ENCODE measurements around the gene PSMB4. TPM values are rescaled to one million over a fixed set of nuclear protein-coding genes. Genes with fewer than 3 reads are reported as not detected.
"Not testable (repeated sequence)": the region's sequence is repeated elsewhere in the genome, so short reads cannot be mapped to it uniquely, and the experiment has no call there.

Gene PSMB4
- total RNA-seq (ENCODE audit: insufficient read depth, low replicate concordance) = 222 TPM

DNA sequence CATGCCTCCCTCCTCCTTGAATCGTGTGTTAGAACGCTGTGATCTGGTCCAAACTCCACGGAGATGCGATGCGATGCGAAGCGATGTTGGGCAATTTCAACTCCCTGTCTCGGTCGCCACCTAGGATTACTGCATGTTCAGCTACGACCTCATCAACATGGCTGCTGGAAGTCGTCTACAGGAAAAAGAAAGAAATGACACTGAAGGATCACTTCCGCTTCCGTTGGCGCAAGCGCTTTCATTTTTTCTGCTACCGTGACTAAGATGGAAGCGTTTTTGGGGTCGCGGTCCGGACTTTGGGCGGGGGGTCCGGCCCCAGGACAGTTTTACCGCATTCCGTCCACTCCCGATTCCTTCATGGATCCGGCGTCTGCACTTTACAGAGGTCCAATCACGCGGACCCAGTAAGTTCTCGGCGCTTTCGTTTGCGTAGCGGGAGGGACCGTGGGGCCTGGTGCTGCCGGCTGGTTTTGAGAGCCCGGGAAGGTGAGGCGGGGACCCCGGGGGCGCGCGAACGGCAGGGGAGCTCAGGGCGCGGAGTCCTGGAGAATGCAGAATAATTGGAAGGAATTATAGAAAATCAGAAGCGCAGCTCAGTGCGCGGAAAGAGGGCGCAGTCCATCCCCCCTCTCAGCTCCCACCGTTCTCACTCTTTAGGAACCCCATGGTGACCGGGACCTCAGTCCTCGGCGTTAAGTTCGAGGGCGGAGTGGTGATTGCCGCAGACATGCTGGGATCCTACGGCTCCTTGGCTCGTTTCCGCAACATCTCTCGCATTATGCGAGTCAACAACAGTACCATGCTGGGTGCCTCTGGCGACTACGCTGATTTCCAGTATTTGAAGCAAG, at the start of gene PSMB4:
Gene PSMB4, plus strand, starts transcription at position 250 of the 848 bp plus-strand sequence. Its CDS starts 15 bp downstream, at position 265.
- peak; percentile 97 for DNase-seq (ENCODE audit: low spot score)

DNA sequence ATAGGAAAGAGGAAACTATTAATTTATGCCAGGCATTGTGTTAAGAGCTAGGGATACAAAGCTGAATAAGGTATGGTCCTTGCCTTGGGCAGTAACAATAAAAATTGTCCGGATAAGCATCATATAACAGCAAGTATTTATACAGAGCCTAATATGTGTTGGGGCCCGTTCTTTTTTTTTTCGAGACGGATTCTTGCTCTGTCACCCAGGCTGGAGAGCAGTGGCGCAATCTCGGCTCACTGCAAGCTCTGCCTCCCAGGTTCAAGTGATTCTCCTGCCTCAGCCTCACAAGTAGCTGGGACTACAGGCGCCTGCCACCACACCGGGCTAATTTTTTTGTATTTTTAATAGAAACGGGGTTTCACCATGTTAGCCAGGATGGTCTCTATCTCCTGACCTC, 49.0 kb upstream of the PSMB4 start:
- not testable (repeated sequence) for DNase-seq (ENCODE audit: low spot score)

DNA sequence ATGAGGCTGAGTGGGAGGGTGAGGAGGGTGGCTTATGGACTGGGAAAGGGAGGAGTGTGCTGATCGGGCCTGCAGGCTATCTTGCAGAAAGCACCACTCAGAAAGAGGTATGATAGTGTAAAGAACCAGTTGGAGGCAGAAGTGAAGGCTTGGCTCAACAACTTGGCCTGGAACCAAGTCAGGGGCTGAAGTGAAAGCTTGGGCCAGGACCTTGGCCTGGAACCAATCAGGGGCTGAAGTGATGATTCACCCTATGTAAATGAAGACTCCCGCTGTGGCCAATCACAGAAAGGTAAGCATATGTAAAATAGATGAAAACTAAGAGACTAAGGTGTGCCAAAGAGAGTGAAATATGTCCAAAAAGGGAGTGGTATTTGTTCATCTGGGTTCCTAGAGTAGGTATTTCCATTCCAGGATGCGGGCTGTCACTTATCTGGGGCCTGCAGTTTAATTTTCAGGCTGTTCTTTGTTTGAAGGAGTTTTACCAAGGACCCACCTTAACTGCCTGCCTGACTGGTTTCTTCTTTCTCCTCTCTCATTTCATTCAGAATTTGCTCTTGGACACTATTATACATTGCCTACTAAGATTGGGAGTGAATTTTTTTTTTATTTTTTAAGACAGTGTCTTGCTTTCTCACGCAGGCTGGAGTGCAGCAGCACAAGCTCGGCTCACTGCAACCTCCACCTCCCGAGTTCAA, 47.2 kb upstream of the PSMB4 start:
- no peak for DNase-seq (ENCODE audit: low spot score)

DNA sequence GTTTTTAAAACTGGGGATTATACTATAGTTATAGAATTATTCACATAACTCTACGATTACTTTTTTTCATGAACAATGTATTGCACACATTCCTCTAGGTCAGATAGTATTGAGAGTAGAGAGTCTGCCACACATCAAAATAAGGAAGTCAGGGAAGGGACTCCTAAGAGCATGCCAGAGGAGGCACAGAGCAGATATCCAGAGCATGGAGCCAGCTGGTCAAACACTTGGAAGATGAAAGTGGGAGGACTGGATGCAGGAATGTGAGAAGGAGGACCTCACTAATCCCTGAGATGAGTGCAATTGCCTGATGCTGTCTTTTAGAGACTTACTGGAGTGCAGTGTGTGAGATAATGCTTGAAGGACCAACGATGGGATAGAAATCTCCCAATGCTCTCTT, 42.7 kb upstream of the PSMB4 start:
- DNase-seq (ENCODE audit: low spot score) = peak; percentile 86

DNA sequence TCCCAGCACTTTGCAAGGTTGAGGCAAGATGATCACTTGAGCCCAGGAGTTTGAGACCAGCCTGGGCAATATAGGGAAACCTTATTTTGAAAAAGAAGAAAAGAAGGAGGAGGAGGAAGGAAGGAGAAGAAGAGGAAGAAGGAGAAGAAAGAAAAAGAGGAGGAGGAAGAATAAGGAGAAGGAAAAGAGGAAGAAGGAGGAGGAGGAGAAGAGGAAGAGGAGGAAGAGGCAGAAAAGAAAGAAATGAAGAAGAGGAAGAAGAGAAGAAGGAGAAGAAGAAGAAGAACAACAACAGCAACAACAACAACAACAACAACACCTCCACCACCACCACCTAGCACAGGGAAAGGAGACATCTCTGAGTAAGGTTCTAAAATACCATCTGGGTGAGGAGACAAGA, 37.5 kb upstream of the PSMB4 start:
- no peak for DNase-seq (ENCODE audit: low spot score)

DNA sequence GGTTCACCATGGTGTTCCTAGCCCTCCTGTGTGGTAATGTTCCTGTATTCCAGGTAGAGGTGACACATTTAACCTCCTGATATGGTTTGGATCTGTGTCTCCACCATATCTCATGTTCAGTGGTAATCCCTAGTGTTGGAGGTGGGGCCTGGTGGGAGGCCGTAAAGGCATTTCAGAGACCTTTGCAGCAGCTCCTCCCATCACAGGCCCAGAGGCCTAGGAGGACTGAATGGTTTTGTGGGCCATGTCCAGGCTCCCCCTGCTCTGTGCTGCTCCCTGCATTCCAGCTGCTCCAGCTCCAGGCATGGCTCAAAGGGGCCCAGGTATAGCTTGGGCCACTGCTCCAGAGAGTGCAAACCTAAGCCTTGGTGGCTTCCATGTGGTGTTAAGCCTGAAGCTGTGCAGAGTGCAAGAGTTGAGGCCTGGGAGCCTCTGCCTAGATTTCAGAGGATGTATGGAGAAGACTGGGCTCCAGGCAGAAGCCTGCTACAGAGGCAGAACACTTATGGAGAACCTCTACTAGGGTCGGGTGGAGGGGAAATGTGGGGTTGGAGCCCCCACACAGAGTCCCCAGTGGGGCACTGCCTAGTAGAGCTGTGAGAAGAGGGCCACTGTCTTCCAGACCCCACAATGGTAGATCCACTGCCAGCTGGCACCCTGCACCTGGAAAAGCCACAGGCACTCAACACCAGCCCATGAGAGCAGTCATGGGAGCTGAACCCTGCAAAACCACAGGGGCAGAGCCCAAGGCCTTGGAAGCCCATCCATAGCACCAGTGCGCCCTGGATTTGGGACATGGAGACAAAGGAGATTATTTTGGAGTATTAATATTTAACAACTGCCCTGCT, 36.8 kb upstream of the PSMB4 start:
- DNase-seq (ENCODE audit: low spot score) = no peak

DNA sequence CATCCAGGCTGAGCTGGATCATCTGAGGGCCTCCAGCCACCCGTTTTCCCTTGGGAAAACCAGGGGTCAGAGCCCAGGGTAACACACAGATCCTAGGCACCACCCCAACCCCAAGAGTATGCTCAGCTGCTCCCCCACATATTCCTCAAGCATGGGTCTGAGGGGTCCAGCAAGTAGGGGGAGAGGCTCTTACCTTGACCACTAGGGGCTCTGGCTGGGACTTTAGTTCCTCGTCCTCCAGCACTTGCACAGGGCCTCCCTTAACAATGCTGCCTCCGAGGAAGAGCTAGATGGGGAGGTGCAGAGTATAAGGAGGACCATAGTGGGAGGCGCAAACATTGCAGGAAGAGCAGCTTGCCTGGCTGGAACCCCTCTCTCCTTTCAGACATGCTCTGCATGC, 34.4 kb upstream of the PSMB4 start:
- no peak for DNase-seq (ENCODE audit: low spot score)

DNA sequence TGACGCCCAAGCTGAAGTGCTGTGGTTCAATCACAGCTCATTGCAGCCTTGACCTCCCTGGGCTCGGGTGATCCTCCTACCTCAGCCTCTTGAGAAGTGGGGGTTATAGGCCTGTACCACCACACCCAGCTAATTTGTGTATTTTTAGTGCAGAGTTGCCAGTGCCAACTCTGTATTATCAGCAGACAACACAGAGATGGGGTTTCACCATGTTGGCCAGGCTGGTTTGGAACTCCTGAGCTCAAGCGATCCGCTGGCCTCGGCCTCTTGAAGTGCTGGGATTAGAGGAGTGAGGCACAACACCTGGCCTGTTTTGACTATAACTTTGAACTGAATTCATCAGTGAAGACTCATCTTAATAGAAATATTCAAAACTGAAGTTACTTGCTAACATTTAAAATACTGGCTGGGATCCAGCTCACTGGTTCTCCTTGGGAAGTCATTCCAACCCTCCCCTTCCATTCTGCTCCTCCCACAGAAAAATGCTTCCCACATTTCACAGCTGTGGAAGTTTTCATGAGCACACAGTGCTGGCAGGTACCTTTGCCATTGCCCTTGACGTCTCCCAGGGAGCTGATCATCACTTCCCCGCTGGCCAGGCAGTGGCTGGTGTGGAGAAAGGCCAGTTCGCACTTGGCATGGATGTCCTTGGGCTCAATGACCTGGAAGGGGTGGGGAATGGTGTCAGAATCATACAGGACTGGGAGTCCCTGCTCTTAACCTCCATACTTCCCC, 31.5 kb upstream of the PSMB4 start:
- DNase-seq (ENCODE audit: low spot score) = peak; percentile 53

DNA sequence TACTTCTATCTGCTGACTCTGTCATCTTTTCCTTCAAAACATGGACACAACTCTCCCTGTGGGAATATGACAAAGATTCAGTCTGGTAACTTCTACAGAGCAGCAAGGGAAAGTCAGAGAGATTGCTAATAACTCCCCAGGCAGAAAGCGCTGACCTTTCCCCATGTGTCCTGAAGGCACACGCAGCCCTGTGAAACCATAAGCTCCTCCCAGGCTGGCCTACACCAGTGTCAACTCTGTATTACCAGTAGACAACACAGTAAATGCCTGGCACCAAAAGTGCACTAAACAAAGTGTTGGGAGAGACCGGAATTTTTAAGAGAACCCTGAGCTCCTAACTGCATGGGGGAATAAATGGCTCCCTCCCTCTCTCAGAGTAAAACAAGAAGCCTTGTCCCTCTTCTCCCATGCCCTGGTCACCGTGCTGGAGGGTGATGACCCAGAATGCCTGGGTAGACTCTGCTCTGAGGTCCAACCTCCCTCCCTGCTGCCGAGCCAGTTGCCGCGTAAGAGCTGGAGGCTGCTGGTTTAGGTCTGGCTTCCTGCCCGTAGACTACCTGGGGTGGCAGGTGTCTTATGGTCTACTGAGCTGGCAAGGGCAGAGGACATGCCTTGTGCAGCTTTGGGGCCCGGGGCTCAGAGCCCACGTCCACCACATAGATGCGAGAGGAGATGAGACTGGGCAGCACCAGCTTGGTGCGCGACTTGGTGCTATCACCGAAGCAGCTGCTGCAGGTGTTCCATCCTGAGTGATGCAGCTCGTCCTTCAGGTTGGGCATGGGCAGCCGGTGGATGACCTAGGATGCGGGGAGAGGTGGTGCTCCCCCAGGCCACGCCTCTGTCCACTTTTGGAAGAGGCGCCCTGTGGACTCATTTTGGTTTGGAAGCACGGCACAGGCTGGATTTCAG, 30.7 kb upstream of the PSMB4 start:
- DNase-seq (ENCODE audit: low spot score) = no peak

DNA sequence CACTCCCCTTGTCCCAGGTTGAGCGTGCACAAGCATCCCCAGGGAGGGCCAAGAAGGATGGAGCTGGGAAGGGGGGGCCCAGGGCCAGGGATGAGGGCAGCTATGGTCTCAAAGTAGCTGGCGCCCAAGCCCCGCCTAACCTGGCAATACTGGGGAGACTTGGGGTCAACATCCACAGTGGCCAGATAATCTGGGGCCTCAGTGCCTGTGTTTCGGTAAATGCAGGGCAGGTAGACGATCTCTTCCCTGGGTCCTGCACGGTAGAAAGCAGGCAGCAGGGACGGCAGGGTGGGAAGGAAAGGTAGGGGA, 30.1 kb upstream of the PSMB4 start:
- DNase-seq (ENCODE audit: low spot score) = no peak

DNA sequence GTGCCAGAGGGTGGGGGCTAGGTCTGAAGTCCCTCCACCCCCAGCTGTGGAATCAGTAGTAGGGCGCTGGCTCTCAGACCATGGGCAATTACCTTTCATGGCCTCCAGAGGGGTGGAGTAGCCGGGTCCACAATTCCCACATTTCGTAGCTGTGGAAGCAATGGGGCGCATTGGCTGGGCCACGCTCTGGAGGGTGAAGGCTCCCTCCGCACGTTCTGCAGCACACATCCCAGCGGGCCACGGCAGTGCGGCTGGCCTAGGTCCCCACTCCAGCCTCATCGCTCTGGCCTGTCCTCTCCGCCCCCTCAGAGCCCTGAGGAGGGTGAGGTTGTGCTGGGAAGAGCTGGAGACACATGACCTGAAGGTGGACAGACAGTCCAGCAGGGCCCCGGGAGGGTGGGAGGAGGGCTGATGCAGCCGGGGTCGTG, 29.7 kb upstream of the PSMB4 start:
- no peak for DNase-seq (ENCODE audit: low spot score)

DNA sequence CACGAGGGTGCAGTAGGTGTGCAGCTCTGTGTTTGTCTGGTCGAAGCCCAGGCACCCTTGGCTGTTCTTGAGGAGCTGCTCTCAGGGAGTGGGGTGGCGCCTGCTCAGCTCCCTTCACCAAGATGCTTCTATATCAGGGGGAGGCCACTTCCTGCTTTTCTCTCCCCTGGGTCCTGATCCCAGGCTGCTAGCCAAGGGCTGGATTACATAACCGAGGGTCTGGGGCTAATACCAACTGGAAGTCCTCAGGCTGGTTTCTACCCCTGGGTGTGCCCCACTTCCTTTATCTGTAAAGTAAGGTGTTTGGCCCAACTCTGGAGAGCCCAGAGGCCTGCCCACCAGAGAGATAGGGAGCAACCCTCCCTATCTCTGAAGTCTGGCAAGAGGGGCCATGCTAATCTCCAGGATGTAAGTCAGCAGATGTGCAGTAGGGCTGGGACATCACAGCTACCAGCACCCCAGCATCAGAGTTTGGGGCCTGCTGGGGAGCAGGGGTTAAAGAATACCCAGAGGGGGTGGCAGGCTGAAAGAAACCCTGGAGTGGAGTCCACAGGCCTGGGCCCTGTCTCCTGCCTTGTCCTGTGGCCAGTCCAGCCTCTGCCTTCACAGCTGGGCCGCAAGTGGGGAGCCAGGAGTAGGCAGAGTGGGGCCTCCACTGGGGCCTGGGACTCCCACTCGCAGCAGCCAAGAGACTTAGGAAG, 29.0 kb upstream of the PSMB4 start:
- DNase-seq (ENCODE audit: low spot score) = peak; percentile 85

DNA sequence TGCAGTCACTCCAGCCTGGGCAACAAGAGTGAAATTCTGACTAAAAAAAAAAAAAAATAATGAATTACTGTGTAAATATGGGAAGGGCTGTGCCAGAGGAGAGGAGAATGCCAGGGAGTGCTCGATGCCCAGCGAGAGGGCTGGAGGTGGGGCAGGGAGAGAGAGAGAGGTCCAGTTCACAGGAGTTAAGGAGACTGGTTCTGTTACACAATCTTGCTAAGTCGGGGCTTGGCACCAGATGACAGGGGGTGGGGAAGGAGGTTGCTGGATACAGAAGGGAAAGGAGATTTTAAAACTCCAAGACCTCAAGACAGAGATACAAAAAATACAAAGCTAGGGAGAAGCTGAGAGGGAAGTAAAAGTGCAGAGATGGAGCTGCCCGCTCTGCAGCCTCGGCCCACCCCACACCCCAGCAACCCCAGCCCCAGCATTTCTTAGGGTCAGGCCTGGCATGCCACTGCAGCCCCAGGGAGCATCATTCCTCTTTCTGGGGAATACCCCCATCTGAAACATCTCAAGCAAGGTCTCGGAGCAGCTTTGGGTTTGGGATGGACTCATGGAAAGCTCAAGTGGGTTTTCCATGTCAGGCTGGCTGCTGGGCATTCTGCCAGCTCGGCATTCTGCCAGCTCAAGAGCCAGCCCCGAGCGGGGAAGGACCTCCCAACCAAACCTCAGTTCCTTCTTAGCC, 27.9 kb upstream of the PSMB4 start:
- DNase-seq (ENCODE audit: low spot score) = peak; percentile 87

DNA sequence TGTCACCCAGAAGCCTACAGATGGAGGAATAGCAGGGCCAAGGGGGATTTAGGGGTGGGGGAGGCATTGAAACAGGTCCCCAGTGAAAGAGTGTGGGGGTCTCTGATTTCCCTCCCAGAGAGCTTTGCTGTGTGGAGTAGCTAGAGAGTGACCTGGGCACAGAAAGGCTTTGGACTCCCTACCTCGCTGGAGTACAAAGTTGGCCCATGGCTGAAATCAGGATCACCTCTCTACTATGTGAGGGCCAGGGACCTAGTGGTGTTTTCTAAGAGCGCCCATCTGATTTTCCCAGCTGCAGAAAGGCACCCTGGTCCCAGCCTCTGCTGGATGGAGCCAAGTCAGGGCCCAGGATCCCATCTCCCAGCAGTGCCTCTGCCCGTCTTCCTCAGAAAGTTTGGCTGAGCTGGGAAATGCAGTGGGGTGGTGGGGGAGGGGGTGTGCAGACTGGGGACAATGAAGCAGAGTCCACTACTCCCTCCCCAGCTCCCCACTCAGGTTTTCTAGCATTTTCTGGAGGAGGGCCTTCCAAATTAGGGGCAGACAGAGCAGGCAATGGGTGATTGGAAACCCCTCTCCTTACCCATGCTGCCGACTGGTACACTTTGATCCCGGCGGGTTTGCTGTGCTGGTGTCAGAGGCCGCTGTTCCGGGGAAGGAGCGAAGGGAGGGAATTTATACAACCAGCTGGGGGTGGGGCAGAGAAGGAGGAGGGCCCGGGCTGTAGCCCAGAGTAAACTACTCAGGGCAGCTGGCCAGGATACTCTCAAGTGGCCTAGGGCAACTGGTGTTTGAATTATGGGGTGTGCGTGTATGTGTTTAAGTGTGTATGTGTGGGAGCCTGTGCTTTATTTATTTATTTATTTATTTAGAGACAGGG, 27.1 kb upstream of the PSMB4 start, which contains the start of gene SELENBP1:
Gene SELENBP1, minus strand, starts transcription at position 648 of the 877 bp plus-strand sequence. Its CDS starts 64 bp downstream, at position 584.
- DNase-seq (ENCODE audit: low spot score) = peak; percentile 90

DNA sequence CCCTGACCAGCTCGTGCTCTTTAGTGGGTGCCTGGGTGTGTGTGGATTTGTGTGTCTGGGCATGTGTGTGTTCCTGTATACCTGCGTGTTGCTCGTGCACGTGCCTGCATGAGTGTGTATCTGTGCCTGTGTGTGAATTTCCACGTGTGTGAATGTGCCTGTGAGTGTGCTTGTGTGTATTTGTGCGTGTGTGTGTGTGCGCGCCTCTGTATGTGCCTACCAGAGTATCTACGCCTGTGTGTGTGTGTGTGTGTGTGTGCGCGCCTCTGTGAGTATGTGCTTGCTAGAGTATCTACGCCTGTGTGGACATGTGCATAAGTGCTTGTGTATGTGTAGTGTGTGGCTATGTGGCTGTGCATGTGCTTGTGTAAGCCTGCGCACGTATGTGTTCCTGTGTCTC, 26.2 kb upstream of the PSMB4 start:
- no peak for DNase-seq (ENCODE audit: low spot score)

DNA sequence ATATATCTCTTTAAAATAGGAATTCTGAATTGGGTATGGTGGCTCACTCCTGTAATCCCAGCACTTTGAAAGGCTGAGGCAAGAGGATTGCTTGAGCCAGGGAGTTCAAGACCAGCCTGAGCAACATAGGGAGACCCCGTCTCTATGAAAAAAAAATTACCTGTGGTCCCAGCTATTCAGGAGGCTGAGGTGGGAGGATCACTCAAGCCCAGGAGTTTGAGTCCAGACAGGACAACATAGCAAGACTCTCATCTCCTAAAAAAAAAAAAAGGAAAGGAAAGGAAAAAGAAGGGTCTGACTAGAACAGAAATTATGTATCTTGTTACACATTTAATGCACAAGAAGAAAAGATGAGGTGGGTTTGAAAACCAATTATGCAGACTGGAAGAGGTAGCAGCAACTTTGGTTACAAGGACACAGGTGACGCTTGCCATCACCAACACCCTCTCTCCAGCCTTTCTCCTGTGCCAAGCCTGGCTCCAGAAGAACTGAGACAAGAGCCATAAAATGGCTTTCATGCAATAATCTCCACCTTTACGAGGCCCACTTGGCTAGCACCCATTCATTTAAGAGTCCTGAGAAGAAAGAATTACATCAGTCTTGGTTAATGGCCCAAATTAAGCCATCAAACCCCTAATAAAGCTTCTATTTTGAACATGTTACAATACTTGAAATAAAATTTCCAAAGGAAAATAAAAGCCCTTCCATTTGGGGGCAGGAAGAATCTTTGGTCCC, 22.1 kb upstream of the PSMB4 start:
- no peak for DNase-seq (ENCODE audit: low spot score)

DNA sequence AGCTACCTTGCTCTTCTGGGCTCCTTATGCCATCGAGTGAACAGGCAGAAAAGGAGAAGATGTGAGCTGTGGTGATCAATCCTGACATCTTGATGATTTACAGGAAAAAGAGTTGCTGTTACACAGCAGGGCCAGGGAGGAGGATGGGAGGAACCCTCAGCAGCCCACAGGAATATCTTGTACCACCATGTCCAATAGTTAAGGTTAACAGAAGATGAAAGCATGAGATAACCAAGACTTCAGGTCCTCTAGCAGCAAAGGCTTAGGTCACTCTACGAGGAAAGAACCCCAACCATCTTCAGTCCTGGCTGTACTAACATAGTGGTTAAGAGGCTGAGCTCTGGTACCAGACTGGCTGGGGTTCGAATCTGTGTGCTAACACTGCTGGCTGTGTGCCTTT, 14.8 kb upstream of the PSMB4 start:
- DNase-seq (ENCODE audit: low spot score) = no peak

Data from umbilical cord (tissue), 2 donors.